Esophagus muscularis mucosa (tissue), 4 donors: ENCODE results near the gene ZNF581. TPM values are rescaled to one million over a fixed set of nuclear protein-coding genes. Genes with fewer than 3 reads are reported as not detected.

Source experiments
- DNase-seq: peaks from one replicate; pipeline ENCODE4 v3.0.0-alpha.2; 2017; ENCODE audit errors: extremely low spot score
- H3K27ac ChIP-seq, 4 donors: fragments of 200-600 bp; sonication (generic); replicated peaks in 1 of 4; 1 replicate in 3 of 4; 2 replicates in 1 of 4; pipeline ENCODE4 v1.5.1; 2016 to 2019; ENCODE audit warnings: mild to moderate bottlenecking in 1 of 4
- H3K27me3 ChIP-seq, 4 donors: fragments of 200-600 bp; sonication (generic); one replicate each; pipeline versions ENCODE4 v1.5.1 to v1.6.0; 2016 to 2019
- H3K36me3 ChIP-seq, 4 donors: fragments of 200-600 bp; sonication (generic); one replicate each; pipeline ENCODE4 v1.5.1; 2016 to 2019
- H3K4me1 ChIP-seq, 4 donors: fragments of 200-600 bp; sonication (generic); one replicate each; pipeline ENCODE4 v1.5.1; 2016 to 2019
- H3K4me3 ChIP-seq, 4 donors: fragments of 200-600 bp; sonication (generic); 1 replicate in 2 of 4; 2 replicates in 2 of 4; pipeline ENCODE4 v1.5.1; 2016 to 2019; ENCODE audit warnings: mild to moderate bottlenecking in 4 of 4, moderate library complexity in 1 of 4
- H3K9me3 ChIP-seq, 4 donors: fragments of 200-600 bp; sonication (generic); 1 replicate in 3 of 4; 2 replicates in 1 of 4; pipeline ENCODE4 v1.5.1; 2016 to 2019
- EP300 ChIP-seq: sonication (generic); formaldehyde crosslinking; IDR thresholded peaks from one replicate; pipeline ENCODE4 v1.6.1; 2017; ENCODE audit warnings: antibody characterized with exemption
- POLR2A ChIP-seq: fragments of 450-650 bp; IDR thresholded peaks from one replicate; pipeline ENCODE4 v1.6.1; 2017; ENCODE audit warnings: antibody characterized with exemption, moderate library complexity, mild to moderate bottlenecking, low read depth
- POLR2AphosphoS5 ChIP-seq, 2 donors: sonication (generic); formaldehyde crosslinking; IDR thresholded peaks; one replicate each; pipeline ENCODE4 v1.6.1; 2017; ENCODE audit warnings: antibody characterized with exemption in 2 of 2
- WGBS: methylation state at CpG from one replicate; pipeline ENCODE4 v1.1.5; 2018; 5-methylcytosine and 5-hydroxymethylcytosine counted together
- intact Hi-C: fragments of 100-400 bp; cut with DNase I; formaldehyde crosslinking; loops from one replicate; pipeline ENCODE4 v1.15.1; 2023
- total RNA-seq, 4 donors: library from RNA; depleted of rRNA; stranded (reverse); fragments of >200 nt; gene quantifications; one replicate each; pipeline versions ENCODE4 v1.1.0 to v1.2.1, GENCODE V29; 2016
- TF ChIP-seq, protein P1 (sequence below), 3 experiments: fragments of 200-600 bp in 2 of 3; fragments of 450-650 bp in 1 of 3; sonication (generic) in 2 of 3; IDR thresholded peaks; one replicate each; pipeline ENCODE4 v1.5.1; 2017 to 2019; ENCODE audit warnings: antibody characterized with exemption in 3 of 3, mild to moderate bottlenecking in 2 of 3, moderate library complexity in 1 of 3

ZNF581 gene
- total RNA-seq, 4 donors from 2014 or later, result 13.3 to 26.6 (median 18.2) TPM

- Histone ChIP-seq H3K27me3 (no peaks in the 10 kb centered on the region), H3K4me1 (peaks cover 36 to 58% (median 52%) of the 10 kb centered on the region in 4 donors), H3K27ac (peak overlapping the region; percentile 91 to 99 (median 96)), H3K9me3 (no peaks in the 10 kb centered on the region), H3K4me3 (peak overlapping the region in 1 of 4 donors; percentile 96), H3K36me3 (peaks cover 0 to 12% (median 1%) of the 10 kb centered on the region in 4 donors)
- WGBS, result 93% methylated on average over 8 of the region's 8 CpGs
- intact Hi-C loops, result loop anchor here (2.0 kb wide), 1 partner anchor 19 kb away; no protein-coding TSS in a partner anchor
- TF ChIP-seq, protein P1, sequence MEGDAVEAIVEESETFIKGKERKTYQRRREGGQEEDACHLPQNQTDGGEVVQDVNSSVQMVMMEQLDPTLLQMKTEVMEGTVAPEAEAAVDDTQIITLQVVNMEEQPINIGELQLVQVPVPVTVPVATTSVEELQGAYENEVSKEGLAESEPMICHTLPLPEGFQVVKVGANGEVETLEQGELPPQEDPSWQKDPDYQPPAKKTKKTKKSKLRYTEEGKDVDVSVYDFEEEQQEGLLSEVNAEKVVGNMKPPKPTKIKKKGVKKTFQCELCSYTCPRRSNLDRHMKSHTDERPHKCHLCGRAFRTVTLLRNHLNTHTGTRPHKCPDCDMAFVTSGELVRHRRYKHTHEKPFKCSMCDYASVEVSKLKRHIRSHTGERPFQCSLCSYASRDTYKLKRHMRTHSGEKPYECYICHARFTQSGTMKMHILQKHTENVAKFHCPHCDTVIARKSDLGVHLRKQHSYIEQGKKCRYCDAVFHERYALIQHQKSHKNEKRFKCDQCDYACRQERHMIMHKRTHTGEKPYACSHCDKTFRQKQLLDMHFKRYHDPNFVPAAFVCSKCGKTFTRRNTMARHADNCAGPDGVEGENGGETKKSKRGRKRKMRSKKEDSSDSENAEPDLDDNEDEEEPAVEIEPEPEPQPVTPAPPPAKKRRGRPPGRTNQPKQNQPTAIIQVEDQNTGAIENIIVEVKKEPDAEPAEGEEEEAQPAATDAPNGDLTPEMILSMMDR (IDR thresholded peaks at IDR 0.05), result no peak
- TF ChIP-seq EP300 (no peak), POLR2AphosphoS5 (IDR thresholded peaks at IDR 0.05) (no peak), POLR2A (no peak)
- no peak for DNase-seq
Observed at GRCh38 chr19:55633861-55634260, 9.6 kb upstream of the ZNF581 start.

DNA sequence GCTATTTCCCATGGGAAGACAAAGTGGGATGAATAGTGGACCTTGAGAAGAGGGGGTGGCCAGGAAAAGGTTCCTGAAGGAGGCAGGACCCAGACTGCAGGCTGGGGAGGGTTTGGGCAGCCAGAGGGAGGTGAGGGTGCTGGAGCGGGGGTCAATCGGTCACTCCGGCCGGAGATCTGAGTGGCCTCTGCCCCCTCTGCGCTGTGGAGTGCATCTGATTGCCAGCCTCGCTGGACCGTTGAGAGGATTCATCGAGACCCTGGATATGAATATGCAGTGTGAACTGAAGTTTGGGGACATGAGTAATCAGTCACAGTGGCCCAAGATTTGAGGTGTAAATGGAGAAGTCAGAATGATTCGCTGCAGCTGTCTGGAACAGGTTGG is 8.1 kb upstream of the ZNF581 start:
- no peak for DNase-seq
- Histone ChIP-seq H3K27ac (peak overlapping the region; percentile 91 to 99 (median 96)), H3K9me3 (no peaks in the 10 kb centered on the region), H3K27me3 (no peaks in the 10 kb centered on the region), H3K4me1 (peaks cover 49 to 73% (median 66%) of the 10 kb centered on the region in 4 donors), H3K4me3 (peak overlapping the region; percentile 68 to 96 (median 88)), H3K36me3 (peaks cover 0 to 12% (median 1%) of the 10 kb centered on the region in 4 donors)
- TF ChIP-seq EP300 (no peak), POLR2AphosphoS5 (IDR thresholded peaks at IDR 0.05) (no peak), POLR2A (no peak)
- TF ChIP-seq, protein P1 (IDR thresholded peaks at IDR 0.05), result no peak
- 10% methylated on average over 9 of the region's 9 CpGs for WGBS
- intact Hi-C loops, result loop anchor here (2.0 kb wide), 1 partner anchor 17 kb away; no protein-coding TSS in a partner anchor

- H3K27me3 ChIP-seq, result no peaks in the 10 kb centered on the region
- no peak for TF ChIP-seq POLR2A
- TF ChIP-seq, protein P1 (IDR thresholded peaks at IDR 0.05), result no peak
- TF ChIP-seq EP300, result no peak
- TF ChIP-seq POLR2AphosphoS5 (IDR thresholded peaks at IDR 0.05), result no peak
- peak overlapping the region; percentile 68 to 96 (median 88) for H3K4me3 ChIP-seq
- peak overlapping the region; percentile 91 to 99 (median 96) for H3K27ac ChIP-seq
- H3K9me3 ChIP-seq, result no peaks in the 10 kb centered on the region
- 63% methylated on average over 7 of the region's 7 CpGs for WGBS
- peaks cover 0 to 12% (median 1%) of the 10 kb centered on the region in 4 donors for H3K36me3 ChIP-seq
- peaks cover 53 to 78% (median 71%) of the 10 kb centered on the region in 4 donors for H3K4me1 ChIP-seq
- no peak for DNase-seq
- intact Hi-C loops, result loop anchor here (2.0 kb wide), 1 partner anchor 17 kb away; no protein-coding TSS in a partner anchor
Observed at GRCh38 chr19:55635856-55636440, 7.5 kb upstream of the ZNF581 start.

DNA sequence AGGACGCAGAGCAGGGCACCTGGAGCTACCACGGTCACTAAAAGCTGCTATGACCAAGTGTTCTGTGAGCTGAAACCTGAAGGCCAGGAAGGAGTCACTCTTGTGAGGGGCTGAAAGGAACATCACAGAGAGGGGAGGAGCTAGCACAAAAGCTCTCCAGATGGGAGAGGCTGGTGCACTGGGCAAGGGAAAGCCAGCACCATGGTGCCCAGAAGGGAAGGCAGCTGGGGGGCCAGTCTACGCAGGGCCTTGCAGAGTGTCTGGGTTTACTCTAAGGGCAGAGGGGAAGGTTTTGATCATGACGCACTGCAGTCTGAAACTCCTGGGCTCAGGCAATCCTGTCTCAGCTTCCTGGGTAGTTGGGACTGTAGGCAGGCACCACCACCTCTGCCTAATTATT is 6.7 kb upstream of the ZNF581 start:
- Histone ChIP-seq H3K4me3 (peak overlapping the region in 1 of 4 donors; percentile 68), H3K27ac (peak overlapping the region; percentile 91 to 99 (median 96)), H3K36me3 (peaks cover 0 to 12% (median 1%) of the 10 kb centered on the region in 4 donors), H3K4me1 (peaks cover 53 to 81% (median 73%) of the 10 kb centered on the region in 4 donors), H3K9me3 (no peaks in the 10 kb centered on the region), H3K27me3 (no peaks in the 10 kb centered on the region)
- WGBS, result 84% methylated on average over 4 of the region's 4 CpGs
- DNase-seq, result no peak
- intact Hi-C loops, result no loop called here
- TF ChIP-seq, protein P1 (IDR thresholded peaks at IDR 0.05), result no peak
- TF ChIP-seq EP300, result no peak
- no peak for TF ChIP-seq POLR2A
- TF ChIP-seq POLR2AphosphoS5 (IDR thresholded peaks at IDR 0.05), result no peak
